A673 (cell line): Measurements from ENCODE around the gene LNPEP.

Experiments
- EZH2 ChIP-seq: fragments of 200-600 bp; sonication (generic); IDR thresholded peaks from 2 replicates; pipeline ENCODE4 v1.6.1; 2017; ENCODE audit warnings: borderline replicate concordance, low read depth, mild to moderate bottlenecking, mixed read lengths, antibody characterized with exemption, low read length; ENCODE audit not compliant: poor library complexity, severe bottlenecking
- TF ChIP-seq, protein P1 (sequence below): fragments of 300-800, 200-600 bp; sonication (generic); conservative IDR thresholded peaks from 2 replicates; pipeline ENCODE4 v1.5.1; 2017; ENCODE audit warnings: low read depth, mild to moderate bottlenecking, antibody characterized with exemption, low read length, moderate library complexity, mixed read lengths

DNA sequence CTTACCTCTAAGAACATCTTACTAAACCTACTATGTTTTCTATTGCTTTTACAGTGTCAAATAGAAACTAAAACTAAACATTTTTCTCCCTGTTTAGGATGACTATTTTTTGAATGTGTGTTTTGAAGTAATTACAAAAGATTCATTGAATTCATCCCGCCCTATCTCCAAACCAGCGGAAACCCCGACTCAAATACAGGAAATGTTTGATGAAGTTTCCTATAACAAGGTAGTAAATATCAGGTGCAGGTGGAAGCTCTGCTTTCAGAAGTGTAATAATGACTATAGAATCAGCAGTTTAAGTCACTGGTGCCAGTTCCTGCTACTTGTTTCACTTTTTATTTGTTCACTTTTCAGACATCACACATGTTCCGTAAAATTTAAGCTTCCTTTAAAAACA, 39.6 kb upstream of the LNPEP start:
- TF ChIP-seq, protein P1, sequence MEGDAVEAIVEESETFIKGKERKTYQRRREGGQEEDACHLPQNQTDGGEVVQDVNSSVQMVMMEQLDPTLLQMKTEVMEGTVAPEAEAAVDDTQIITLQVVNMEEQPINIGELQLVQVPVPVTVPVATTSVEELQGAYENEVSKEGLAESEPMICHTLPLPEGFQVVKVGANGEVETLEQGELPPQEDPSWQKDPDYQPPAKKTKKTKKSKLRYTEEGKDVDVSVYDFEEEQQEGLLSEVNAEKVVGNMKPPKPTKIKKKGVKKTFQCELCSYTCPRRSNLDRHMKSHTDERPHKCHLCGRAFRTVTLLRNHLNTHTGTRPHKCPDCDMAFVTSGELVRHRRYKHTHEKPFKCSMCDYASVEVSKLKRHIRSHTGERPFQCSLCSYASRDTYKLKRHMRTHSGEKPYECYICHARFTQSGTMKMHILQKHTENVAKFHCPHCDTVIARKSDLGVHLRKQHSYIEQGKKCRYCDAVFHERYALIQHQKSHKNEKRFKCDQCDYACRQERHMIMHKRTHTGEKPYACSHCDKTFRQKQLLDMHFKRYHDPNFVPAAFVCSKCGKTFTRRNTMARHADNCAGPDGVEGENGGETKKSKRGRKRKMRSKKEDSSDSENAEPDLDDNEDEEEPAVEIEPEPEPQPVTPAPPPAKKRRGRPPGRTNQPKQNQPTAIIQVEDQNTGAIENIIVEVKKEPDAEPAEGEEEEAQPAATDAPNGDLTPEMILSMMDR = no peak
- TF ChIP-seq EZH2 = no peak
